Subcutaneous adipose tissue (tissue), 4 donors: ENCODE measurements around the gene KCNN2. TPM values are rescaled to one million over a fixed set of nuclear protein-coding genes. Genes with fewer than 3 reads are reported as not detected.

Experiments used
- CTCF ChIP-seq: fragments of 450-650 bp; IDR thresholded peaks from one replicate; pipeline ENCODE4 v1.5.1; 2016; ENCODE audit warnings: low read depth, mild to moderate bottlenecking, control low read depth, antibody characterized with exemption, moderate library complexity
- total RNA-seq, 4 donors: library from RNA; depleted of rRNA; stranded (reverse); fragments of >200 nt; gene quantifications; one replicate each; pipeline ENCODE4 v1.1.0, GENCODE V29; 2016

Gene KCNN2
- total RNA-seq, 4 donors from 2014 or later = 0.17 to 1.1 TPM; not detected in 2

GRCh38 chr5:114407783-114408182, 45.9 kb downstream of the KCNN2 start:
- TF ChIP-seq CTCF = no peak

- no peak for TF ChIP-seq CTCF
Measured at GRCh38 chr5:114408847-114409246, 47.0 kb downstream of the KCNN2 start.

DNA sequence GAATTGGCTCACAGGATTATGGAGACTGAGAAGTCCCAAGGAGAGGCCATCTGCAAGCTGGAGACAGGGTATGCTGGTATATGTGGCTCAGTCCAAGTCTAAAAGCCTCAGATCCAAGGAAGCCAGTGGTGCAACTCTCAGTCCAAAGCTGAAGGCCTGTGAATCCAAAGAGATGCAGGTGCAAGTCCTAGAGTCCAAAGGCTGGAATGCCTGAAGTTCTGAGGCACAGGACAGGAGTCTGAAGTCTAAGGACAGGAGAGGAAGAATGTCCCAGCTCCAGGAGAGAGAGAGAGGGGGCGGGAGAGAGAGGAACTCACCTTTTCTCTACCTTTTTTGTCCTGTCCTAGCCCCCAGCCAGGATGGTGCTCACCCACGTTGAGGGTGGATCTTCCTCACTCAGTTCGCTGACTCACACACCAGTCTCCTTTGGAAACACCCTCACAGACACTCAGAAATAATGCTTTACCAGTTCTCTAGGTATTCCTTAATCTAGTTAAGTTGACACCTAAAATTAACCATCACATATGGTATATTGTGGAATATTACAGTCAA, 49.6 kb downstream of the KCNN2 start:
- no peak for TF ChIP-seq CTCF

- TF ChIP-seq CTCF = no peak
Measured at GRCh38 chr5:114412510-114413171, 50.8 kb downstream of the KCNN2 start.

- TF ChIP-seq CTCF = no peak
Measured at GRCh38 chr5:114415760-114416159, 53.9 kb downstream of the KCNN2 start.

DNA sequence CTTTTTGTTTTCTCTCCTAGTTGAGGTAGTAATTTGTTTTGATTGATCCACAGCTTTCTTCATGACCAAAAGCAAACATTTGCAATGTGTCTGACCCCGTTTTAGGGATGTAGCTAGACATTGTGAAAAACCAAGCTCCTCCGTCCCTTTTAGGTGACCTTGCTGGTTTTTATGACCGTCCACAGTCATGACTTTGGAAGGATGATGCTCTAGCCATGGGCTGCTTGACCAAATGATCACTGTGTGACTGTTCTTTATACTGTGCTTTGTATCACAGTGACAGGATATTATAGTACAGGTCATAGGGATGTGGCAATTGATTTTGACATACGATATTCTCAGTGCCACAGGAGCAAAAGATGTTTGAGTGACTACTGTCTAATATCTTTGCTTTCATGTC, 54.4 kb downstream of the KCNN2 start:
- TF ChIP-seq CTCF = no peak

GRCh38 chr5:114417519-114417918, 55.6 kb downstream of the KCNN2 start:
- TF ChIP-seq CTCF = no peak
